ENCODE measurements around the gene DUOXA1.
"Not testable (repeated sequence)": the region's sequence is repeated elsewhere in the genome, so short reads cannot be mapped to it uniquely, and the experiment has no call there.

Gene DUOXA1

DNA sequence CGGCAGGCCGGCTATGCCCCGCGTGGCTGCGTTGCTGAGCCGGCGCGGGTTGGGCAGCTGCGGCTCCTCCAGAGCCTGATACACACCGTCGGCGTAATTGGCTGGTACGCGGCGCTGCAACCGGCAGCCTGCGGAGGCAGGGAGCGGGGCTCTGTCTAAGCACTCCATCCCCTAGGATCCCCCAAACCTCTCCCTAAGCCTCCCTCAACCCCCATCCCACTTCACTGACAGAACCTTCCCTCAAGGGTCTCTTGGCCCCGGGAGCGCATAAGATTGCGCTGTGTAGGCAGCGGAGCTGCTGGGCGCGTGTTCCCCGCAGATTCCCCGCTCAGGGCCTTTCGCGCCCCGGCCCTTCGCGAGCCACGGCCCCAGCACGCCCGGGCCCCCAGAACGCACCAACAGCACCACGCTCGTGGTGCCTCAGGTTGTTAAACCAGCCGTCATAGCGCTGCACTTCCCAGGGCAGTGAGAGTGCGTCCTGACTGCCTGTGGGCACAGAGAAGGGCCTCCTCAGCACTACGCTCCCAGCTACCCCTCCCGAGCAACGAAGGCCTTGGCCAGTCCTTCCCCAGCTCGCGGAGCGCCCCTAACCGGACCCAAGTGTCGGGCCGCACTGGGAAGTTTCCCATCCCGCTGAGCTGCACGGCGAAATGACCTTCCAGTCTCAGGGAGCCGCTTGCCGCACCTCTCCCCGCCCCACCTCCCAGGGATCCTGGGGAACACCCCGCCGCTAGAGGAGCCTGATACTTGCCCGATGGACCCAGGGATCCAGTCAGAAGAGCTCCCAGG, 16.9 kb downstream of the DUOXA1 start:
- no peak for DNase-seq (ENCODE audit: low read depth in 2 of 2)

DNA sequence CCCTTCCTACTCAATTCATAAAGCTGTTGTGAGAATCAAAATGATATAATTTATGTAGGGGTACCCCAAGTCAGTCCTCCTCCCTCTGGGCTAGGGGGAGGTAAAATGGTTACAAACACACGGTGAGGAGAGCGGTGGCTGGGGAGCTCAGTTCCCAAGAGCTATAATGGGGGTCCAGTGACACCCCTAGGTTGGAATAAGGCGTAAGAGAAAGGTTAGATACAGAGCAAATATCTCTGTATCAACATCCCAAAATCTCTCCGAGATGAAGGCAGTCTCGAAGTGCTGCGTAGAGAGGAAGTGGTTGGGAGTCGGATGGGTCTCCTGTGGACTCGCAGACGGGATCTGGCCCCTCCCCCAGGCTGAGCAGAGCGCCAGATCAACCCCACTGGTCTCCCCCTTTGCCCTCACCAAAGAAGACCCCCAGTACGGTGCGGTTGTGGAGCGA, 17.5 kb downstream of the DUOXA1 start:
- no peak for DNase-seq (ENCODE audit: low read depth in 2 of 2)

DNA sequence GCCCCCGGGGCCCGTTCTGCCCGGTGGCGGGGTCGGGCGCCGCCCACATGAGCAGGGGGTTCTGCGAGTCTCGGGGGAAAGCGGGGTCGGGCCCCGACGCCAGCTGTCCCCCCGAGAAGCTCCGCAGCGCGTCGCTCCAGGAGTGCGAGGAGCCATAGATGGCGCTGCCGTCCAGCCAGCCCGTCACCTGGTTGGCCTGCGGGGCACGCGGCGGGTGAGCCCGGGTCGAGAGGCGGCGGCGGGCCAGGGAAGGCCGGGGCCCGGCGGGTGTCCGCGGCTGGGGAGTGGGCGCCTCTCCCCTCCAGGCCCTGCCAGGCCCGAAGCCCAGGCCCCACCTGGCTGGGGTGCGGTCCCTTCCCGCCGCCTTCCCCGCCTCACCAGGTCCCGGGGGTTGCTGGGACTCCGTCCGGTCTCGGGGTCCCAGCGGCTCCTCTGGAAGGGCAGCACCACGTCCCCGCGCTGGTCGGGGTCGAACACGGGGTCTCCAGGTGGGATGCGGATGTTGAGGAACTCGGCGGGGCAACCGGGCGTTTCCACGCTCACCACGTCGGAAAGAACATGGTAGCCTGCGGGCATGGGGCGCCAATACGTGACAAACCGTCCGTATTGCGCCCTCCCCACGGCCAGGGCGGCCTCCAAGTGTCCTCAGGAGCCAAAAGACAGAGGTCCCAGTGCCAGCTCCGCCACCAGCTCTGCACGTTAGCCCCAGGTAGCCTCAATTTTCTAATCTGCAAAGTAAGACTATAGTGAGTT, 18.1 kb downstream of the DUOXA1 start:
- no peak for DNase-seq (ENCODE audit: low read depth in 2 of 2)

DNA sequence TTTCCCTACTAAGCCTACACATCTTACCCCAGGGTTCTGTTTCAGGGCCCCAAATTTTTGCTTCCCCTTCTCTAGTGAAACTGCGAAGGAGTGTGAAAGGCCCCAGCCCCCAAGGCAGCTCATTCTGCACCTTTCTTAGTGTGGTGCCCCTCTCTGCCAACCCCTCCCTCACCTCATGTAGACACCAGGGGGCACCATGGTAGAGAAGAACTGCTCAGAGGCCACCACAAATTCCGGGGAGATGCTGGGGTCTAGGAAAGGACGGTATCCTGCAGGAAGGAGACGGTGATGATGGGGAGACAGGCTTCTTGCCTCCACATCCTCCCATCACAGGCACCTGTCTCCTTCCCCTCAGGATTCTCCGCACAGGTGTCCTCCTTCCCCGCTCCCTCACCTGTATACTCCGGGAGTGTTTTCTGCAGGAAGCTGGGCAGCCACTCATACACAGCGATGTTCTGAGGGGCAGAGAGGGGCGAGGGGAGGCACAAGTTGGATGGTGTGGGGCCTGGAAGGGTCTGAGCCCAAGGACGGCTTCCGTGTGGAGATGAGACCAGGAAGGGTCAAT, 19.3 kb downstream of the DUOXA1 start:
- no peak for DNase-seq (ENCODE audit: low read depth in 2 of 2)

DNA sequence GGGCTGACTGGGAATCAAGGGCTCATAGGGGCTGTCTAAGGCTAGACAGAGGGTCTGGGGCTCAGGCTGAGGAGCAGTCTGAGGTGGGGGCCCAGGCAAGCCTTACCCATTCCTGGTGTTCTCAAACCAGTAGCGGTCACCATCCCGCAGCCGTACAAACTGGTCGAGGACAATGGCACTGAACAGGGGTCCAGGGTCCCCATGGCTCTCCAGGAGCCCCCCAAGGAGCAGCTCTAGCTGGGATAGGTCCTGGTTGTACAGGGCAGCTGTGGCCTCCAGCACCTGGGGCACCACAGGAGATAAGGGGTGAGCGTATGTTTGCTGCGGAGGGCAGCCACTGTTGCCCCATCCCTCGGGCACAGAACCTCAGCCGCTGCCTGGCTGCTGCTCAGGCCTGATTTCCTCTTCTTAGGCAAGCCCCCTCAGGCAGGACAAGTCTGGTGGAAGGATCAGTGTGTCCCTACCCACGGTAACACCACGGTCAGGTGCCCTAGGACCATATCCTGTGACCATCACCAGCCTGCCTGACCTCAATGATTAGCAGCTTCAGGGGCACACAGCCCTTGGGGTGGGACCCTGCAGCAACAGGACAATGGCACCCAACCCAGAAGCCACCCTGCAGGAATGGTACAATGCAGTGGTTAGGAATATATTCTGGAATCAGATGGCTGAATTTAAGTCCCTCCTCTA, 21.6 kb downstream of the DUOXA1 start:
- DNase-seq (ENCODE audit: low read depth in 2 of 2), result no peak

DNA sequence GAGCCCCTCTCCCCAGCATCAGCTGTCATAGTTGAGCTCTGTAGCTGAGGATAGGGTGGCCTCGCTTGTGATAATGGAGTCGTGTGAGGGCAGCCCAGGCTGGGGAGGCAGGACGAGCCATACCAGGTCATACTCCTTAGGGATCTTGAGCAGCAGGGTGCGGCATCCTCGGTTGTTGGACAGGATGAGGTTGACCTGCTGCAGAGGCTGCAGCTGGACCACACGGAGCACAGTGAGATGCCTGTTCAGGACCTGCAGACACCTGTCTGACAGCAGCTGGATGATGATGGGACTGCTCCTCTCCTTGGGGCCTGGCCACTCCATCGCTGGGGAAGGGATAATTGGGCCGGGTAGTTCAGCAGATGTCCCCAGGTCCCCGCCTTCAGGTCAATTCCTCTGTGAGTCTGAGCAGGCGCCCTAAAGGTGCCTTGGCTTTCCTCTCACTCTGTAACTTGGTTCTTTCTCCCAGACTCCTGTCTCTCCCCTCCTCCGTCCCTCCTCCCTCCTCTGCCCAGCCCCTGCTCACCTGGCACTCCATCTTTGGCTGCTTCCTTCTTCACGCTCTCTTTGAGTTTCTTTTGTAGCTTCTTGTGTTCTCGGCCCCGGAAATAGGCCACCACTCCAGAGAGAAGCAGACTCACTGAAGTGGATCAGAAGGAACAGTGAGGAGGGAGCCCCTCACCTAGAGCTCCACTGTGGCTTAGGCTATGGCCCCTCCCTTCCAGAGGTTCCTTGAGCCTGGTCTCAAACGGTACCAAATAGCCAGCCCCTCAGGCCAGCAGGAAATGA, 23.5 kb downstream of the DUOXA1 start:
- no peak for DNase-seq (ENCODE audit: low read depth in 2 of 2)

DNA sequence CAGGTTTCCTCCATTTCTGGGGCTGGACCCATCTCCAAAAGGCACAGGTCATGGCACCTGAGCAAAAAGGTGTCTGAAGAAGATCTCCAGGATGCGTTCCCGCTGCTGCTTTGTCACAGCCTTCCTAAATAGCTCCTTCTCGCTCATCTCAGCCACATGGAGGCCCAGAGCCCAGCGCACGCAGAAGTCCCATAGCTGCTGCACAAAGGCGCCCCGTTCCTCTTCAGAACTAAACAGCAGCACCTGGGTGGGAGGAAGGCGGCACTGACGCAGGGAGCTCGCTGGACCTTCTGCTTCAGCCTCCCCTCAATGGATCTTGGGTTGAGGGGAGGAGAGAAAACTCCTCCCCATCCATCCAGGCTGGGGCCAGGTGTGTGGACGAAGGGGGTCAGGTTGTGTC, 24.1 kb downstream of the DUOXA1 start:
- DNase-seq (ENCODE audit: low read depth in 2 of 2), result no peak

DNA sequence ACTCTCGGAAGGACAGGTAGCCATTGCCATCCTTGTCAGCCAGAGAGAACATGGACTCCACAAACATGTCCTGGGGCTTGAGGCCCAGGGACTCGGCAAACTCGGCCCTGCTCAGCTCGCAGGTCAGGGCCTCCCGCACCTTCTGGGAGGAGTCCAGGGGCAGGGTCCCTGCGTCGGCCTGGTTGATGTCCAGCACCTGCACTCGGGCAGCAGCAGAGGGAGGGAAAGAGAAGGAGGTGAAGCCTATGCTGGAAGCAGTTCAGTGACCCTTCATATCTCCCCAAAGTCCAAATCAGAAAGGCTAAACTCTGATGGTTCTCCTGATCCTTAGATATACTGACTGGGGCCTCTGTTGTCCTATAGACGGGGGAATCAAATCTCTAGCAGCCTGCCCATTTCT, 25.5 kb downstream of the DUOXA1 start:
- DNase-seq (ENCODE audit: low read depth in 2 of 2), result not testable (repeated sequence)

DNA sequence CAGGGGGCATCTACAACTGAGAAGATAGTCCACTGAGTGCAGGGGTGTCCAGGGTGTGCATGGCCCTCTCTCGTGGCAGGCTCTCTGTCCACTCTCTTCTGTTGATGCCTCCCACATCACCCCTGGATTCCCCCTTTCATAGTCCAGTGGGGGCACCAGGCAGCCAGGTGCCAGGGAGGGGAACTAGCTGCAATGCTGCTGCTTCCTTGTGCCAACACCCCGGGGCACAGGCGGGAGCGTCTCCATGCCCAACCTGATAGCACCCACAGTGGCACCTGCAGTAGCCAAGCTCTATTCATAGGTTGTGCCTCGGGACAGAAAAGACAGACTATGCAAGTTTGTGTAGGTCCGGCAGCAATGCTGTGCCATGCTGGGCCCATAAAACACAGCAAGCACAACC, 27.5 kb downstream of the DUOXA1 start:
- DNase-seq (ENCODE audit: low read depth in 2 of 2), result no peak

DNA sequence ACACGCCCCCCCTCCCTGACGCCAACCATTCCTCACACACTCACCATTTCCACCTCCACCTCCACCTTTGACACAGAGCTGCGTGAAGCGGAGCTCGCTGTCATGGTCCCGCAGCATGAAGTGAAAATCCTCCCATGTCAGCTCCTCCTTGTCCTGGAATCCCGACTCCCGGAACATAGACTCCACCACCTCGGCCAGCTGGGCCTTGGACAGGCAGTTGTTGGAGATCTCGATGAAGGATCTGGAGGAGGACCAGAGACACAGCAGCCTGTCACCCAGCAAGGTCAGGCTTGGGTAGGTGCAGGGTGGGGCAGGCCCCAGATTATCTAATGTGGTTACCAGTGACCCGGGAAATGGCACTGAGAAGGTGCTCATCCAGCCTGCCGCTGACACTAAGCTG, 27.9 kb downstream of the DUOXA1 start:
- no peak for DNase-seq (ENCODE audit: low read depth in 2 of 2)

DNA sequence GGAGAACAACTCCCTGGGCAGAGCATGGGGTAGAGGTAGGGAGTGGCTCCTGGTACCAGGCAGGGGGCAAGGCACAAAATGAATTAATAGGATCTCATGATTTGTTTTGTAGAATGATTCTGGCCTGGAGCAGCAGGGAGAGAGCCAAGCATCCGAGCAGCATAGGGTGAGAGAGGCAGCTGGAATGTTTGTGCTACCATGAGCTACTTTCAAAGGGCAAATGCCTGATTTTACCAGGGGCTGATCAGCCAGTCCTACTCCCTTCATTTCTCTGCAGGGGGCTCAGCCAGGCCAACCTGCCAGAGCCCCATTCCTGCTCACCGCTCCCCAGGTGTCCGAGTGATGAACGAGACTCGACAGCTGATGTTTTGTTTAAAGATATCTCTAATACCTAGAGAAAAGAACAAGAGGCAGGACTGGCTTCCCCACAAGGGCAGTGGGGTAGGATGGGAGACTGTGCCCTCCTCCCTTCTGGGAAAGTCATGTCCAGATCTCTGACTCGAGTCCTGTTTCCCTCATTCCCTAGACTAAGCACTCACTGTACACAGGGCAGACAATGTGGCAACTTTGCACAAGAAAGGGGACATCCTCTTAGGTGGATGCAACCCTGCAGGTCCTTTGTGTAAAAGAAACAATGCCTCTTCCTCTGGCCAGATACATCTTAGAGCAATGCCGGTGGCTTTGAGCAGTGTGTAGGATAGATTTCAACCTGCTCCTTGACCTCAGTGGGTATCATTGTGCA, 28.6 kb downstream of the DUOXA1 start:
- no peak for DNase-seq (ENCODE audit: low read depth in 2 of 2)

DNA sequence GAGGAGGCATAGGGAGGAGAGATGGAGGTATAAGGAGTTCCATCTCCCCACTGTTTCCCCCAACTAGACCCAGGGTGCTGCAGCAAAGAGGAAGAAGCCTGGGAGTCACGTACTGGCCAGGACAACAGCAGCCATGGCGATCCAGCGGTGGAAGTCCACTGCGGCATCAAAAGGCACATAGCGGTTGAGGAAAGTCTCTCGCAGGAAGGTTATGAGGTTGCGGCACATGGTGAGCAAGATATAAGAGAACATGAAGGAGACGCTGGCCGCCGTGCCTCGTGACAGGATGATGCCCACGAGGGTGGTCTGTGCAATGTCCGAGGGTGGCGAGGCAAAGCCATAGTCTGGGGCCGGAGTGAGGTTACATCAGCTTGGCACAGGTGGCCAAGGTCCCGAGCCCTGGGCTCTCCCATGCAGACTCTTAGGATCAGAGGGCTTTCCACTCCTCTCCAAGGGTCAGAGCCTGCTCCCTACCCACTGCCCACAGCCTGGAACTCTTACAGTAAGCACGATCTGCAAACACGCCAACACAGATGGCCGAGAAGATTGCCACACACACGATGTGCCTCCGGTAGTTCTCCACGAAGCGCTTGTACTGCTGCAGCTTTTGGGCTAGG, 30.0 kb downstream of the DUOXA1 start:
- no peak for DNase-seq (ENCODE audit: low read depth in 2 of 2)

DNA sequence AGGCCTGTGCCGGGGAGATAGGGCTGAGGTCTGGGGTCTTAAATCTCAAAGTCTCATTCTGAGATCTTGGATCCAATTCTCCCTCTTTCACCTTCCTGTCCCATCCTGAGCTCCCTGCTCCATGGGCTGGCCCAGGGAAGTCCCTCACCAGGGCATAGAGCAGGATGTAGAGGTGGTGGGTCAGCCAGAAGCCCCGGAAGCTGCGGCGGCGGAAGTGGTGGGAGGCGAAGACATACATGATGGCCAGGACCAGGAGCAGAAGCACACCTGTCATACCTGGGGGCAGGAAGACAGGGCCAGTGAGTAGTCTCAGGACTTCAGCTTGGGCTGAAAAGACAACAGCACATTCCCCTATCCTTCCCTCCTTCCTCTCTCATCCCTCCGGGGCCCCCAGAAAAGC, 32.2 kb downstream of the DUOXA1 start:
- no peak for DNase-seq (ENCODE audit: low read depth in 2 of 2)

DNA sequence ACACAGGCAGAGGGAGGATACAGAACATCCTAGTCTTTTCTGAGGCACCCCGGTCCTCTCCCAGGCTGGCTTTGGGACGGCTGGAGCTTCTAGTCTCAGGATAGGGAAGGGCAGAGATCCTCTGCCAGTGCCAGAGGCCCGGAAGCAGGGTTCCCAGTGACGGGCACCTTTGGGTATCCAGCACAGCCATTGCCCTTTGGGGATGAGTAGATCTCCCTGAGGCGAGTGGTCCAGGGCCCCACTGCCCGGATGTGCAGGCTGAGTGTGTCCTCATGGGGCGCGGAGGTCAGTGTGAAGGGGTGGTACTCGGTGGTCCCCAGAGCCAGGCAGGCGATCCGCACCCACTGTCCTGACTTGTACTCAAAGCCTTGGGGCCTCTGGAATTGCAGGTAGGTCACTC, 34.0 kb downstream of the DUOXA1 start:
- DNase-seq (ENCODE audit: low read depth in 2 of 2), result no peak

DNA sequence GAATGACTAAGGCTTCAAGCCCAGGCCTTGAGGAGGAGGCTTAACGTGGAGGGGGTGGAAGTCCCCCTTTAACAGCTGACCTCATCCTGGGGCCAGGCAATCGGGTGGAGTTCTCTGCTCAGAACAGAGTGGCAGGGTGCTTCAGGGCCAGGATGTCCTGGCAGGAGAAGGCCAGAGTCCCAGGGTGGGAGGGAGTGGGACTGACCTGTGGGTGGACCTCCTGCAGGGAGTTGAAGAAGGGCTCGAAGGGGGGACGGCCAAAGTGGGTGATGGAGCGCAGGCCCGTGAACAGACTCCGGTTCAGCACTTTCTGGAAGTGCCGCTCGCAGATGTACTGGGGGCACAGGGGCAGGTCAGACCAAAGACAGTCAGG, 35.3 kb downstream of the DUOXA1 start:
- DNase-seq (ENCODE audit: low read depth in 2 of 2), result no peak

DNA sequence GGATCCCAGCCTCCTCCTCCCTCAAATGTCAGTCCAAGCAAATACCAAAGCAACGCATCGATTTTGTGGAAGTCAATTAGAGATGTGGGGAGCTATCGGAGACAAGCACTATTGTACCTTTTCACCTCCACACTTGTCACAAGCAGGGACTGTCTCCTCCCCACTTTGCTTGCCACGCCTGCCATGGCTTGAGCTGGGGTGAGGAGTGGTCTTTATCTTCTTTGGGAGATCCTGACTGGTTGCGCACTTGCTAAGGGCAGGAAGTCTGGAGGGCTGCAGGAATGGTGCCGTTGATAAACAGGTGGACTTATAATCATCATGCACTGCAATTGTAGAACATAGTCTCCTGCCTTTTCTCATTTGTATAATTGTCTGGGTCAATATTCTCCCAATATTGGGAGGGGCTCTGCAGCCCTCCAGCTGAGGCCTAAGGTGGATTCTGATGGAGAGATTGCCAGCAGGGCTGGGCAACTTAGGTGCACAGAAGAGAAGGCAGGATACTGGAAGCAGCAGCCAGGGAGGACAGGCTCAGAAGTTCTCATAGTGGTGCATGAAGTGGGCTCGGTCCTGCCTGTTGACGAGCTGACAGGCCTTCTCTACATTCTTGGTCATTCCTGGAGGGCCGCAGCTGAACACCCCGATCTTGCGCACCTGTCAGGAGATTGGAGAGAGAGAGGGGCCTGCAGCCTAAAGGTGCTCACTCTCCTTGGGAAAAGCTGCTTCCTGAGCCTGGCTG, 35.9 kb downstream of the DUOXA1 start:
- no peak for DNase-seq (ENCODE audit: low read depth in 2 of 2)

DNA sequence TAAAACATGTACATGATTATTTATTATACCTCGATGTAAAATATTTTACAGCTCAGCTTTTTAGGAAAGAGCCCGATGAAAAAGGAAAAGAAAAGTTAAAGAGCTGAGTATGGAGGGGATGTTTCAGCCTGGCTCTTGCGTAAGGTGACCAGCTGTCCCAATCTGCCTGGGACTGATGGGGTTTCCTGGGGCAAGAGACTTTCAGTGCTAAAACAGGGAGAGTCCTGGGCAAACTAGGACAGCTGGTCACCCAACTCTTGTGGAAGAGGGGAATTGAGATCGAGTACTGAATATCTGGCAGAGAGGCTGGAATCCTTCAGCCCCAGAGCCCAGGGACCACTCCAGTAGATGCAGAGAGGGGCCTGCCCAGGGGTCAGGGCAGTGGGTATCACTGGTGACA, 36.7 kb downstream of the DUOXA1 start:
- DNase-seq (ENCODE audit: low read depth in 2 of 2), result no peak

DNA sequence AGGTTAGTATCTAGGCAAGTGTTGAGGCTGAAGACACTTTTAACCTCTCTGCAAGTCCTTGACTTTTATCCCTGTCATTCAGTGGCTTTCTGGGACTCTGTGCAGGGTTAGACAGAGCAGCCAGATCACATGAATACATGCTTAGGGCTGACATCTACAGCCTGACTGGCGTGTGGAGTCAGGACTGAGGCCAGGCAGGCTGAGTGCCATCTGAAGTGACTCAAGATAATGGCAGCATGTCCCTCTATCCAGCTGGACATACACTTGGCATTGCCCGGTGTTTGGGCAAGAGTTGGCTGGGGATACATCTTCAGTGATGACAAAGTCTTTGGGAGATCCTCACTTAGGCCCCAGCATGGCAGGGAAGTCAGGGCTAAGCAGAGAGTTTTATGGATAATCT, 38.1 kb downstream of the DUOXA1 start:
- no peak for DNase-seq (ENCODE audit: low read depth in 2 of 2)

DNA sequence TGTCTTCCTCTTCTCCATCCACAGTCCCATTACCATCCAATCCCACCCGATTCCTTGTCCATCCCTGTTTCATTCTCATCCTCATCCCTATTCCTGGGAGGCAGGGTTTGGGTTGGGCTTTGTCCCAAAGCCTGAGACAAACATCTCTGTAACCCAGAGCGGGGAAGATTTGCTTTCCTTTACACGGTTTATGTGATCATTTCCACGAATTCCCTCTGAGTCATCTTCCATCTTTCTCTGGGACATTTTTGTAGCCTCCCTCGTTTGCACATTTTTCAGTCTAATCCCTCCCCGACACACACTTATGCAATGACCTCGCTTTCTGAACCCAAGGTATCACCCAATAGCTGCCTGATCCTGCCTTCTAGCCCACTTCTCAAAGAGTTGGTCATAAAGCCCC, 38.5 kb downstream of the DUOXA1 start:
- peak; percentile 5 to 13 for DNase-seq (ENCODE audit: low read depth in 2 of 2)
